Endometrial microvascular endothelial cells (primary cell): ENCODE results near the gene LYRM9. TPM values are rescaled to one million over a fixed set of nuclear protein-coding genes. Genes with fewer than 3 reads are reported as not detected.

Experiments used
- total RNA-seq: library from RNA; depleted of rRNA; stranded (reverse); fragments of >200 nt; gene quantifications from one replicate; pipeline ENCODE4 v1.2.3, GENCODE V29; 2015; ENCODE audit errors: inconsistent ontology term

The LYRM9 gene
- total RNA-seq, 1 donor from 2014 or later = 10.7 TPM

Other genes with a start within 250 kb of the LYRM9 start
- gene NOS2, start 92.8 kb downstream of the LYRM9 start, total RNA-seq = not detected
- gene NLK, start 149.3 kb upstream of the LYRM9 start, total RNA-seq = 28.0 TPM